Erythroblast (primary cell): Measurements from ENCODE around the gene CLNK.

ENCODE experiments used
- GATA1 ChIP-seq: IDR thresholded peaks from 2 replicates; pipeline ENCODE4 v1.6.1; 2011; ENCODE audit warnings: low read depth, mild to moderate bottlenecking, control low read depth, low read length, moderate library complexity
- POLR2A ChIP-seq: IDR thresholded peaks from 2 replicates; pipeline ENCODE4 v1.6.1; 2011; ENCODE audit warnings: mild to moderate bottlenecking, low read length

- no peak for TF ChIP-seq POLR2A
- TF ChIP-seq GATA1 = no peak
Observed at GRCh38 chr4:10590896-10591295, 93.7 kb downstream of the CLNK start.
